Liver (tissue), 3 donors: ENCODE results near the gene PIPOX.

Experiments
- ATF3 ChIP-seq: IDR thresholded peaks from 2 replicates; pipeline ENCODE4 v1.6.1; 2016; ENCODE audit warnings: antibody characterized with exemption
- FOXA1 ChIP-seq: IDR thresholded peaks from 2 replicates; pipeline ENCODE4 v1.6.1; 2016; ENCODE audit warnings: antibody characterized with exemption
- HNF4A ChIP-seq, 2 donors: conservative IDR thresholded peaks; 2 replicates each; pipeline ENCODE4 v1.6.1; 2016; ENCODE audit warnings: antibody characterized with exemption in 2 of 2, mild to moderate bottlenecking in 2 of 2
- TAF1 ChIP-seq: conservative IDR thresholded peaks from 2 replicates; pipeline ENCODE4 v1.6.1; 2016; ENCODE audit warnings: antibody characterized with exemption, mild to moderate bottlenecking
- ZBTB33 ChIP-seq: IDR thresholded peaks from 2 replicates; pipeline ENCODE4 v1.6.1; 2016; ENCODE audit warnings: antibody characterized with exemption
- TF ChIP-seq, protein P1 (sequence below): IDR thresholded peaks from 2 replicates; pipeline ENCODE4 v1.6.1; 2016; ENCODE audit warnings: antibody characterized with exemption, mild to moderate bottlenecking
- TF ChIP-seq, protein P2 (sequence below): fragments of 150-350 bp; IDR thresholded peaks from 2 replicates; pipeline ENCODE4 v1.5.1; 2017; ENCODE audit warnings: improper control_type of control experiment, low read depth, low read length; ENCODE audit not compliant: missing input control
- donor health status: healthy.
- donor health status: healthy.

- TF ChIP-seq, protein P1, sequence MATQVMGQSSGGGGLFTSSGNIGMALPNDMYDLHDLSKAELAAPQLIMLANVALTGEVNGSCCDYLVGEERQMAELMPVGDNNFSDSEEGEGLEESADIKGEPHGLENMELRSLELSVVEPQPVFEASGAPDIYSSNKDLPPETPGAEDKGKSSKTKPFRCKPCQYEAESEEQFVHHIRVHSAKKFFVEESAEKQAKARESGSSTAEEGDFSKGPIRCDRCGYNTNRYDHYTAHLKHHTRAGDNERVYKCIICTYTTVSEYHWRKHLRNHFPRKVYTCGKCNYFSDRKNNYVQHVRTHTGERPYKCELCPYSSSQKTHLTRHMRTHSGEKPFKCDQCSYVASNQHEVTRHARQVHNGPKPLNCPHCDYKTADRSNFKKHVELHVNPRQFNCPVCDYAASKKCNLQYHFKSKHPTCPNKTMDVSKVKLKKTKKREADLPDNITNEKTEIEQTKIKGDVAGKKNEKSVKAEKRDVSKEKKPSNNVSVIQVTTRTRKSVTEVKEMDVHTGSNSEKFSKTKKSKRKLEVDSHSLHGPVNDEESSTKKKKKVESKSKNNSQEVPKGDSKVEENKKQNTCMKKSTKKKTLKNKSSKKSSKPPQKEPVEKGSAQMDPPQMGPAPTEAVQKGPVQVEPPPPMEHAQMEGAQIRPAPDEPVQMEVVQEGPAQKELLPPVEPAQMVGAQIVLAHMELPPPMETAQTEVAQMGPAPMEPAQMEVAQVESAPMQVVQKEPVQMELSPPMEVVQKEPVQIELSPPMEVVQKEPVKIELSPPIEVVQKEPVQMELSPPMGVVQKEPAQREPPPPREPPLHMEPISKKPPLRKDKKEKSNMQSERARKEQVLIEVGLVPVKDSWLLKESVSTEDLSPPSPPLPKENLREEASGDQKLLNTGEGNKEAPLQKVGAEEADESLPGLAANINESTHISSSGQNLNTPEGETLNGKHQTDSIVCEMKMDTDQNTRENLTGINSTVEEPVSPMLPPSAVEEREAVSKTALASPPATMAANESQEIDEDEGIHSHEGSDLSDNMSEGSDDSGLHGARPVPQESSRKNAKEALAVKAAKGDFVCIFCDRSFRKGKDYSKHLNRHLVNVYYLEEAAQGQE, result no peak
- TF ChIP-seq ZBTB33 (no peak), FOXA1 (no peak), HNF4A (conservative IDR thresholded peaks at IDR 0.05) (no peak), TAF1 (no peak), ATF3 (no peak)
- TF ChIP-seq, protein P2, sequence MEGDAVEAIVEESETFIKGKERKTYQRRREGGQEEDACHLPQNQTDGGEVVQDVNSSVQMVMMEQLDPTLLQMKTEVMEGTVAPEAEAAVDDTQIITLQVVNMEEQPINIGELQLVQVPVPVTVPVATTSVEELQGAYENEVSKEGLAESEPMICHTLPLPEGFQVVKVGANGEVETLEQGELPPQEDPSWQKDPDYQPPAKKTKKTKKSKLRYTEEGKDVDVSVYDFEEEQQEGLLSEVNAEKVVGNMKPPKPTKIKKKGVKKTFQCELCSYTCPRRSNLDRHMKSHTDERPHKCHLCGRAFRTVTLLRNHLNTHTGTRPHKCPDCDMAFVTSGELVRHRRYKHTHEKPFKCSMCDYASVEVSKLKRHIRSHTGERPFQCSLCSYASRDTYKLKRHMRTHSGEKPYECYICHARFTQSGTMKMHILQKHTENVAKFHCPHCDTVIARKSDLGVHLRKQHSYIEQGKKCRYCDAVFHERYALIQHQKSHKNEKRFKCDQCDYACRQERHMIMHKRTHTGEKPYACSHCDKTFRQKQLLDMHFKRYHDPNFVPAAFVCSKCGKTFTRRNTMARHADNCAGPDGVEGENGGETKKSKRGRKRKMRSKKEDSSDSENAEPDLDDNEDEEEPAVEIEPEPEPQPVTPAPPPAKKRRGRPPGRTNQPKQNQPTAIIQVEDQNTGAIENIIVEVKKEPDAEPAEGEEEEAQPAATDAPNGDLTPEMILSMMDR, result no peak
Measured at GRCh38 chr17:29041571-29041970, 1.4 kb upstream of the PIPOX start.
